Measurements from ENCODE around the gene MEAF6.

- TF ChIP-seq, protein P1, sequence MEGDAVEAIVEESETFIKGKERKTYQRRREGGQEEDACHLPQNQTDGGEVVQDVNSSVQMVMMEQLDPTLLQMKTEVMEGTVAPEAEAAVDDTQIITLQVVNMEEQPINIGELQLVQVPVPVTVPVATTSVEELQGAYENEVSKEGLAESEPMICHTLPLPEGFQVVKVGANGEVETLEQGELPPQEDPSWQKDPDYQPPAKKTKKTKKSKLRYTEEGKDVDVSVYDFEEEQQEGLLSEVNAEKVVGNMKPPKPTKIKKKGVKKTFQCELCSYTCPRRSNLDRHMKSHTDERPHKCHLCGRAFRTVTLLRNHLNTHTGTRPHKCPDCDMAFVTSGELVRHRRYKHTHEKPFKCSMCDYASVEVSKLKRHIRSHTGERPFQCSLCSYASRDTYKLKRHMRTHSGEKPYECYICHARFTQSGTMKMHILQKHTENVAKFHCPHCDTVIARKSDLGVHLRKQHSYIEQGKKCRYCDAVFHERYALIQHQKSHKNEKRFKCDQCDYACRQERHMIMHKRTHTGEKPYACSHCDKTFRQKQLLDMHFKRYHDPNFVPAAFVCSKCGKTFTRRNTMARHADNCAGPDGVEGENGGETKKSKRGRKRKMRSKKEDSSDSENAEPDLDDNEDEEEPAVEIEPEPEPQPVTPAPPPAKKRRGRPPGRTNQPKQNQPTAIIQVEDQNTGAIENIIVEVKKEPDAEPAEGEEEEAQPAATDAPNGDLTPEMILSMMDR (IDR thresholded peaks at IDR 0.05) = no peak
- no peak for TF ChIP-seq EZH2 (IDR thresholded peaks at IDR 0.05)
- no peak for TF ChIP-seq EZH2phosphoT487 (IDR thresholded peaks at IDR 0.05)
These were observed 3.0 kb upstream of the MEAF6 start for GRCh38 chr1:37517569-37517968.
